HG03575 (cell line): ENCODE results near the gene CCDC174.
"Not testable (repeated sequence)": the region's sequence is repeated elsewhere in the genome, so short reads cannot be mapped to it uniquely, and the experiment has no call there.

Experiments used
- ATAC-seq: cut with Tn5 transposase; IDR thresholded peaks from one replicate; pipeline ENCODE4 v1.9.1; 2021; ENCODE audit not compliant: unreplicated experiment, insufficient number of reproducible peaks, low FRiP score; ENCODE audit errors: extremely low read depth

The CCDC174 gene

GRCh38 chr3:14646589-14647413, 4.8 kb upstream of the CCDC174 start:
- no peak for ATAC-seq

GRCh38 chr3:14647976-14648955, 3.3 kb upstream of the CCDC174 start:
- ATAC-seq, result no peak

DNA sequence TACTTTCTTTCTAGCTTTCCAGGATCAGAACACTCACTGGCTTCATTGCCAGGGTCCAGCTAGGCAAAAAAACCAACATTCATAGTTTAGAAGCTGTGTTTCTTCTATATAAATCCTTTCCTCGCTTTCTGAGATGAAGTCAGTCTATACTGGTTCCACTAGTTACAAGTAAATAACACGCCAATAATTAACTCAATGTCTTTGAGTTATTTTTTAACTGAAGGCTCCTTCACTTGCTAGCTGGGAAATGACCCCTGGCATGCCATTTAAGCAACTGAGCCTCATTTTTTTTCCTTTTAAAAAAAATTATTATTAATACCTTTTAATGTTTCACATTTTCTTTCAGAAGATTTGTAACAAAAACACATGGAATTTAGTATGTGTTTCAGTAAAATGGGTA, 2.1 kb upstream of the CCDC174 start:
- ATAC-seq, result no peak

DNA sequence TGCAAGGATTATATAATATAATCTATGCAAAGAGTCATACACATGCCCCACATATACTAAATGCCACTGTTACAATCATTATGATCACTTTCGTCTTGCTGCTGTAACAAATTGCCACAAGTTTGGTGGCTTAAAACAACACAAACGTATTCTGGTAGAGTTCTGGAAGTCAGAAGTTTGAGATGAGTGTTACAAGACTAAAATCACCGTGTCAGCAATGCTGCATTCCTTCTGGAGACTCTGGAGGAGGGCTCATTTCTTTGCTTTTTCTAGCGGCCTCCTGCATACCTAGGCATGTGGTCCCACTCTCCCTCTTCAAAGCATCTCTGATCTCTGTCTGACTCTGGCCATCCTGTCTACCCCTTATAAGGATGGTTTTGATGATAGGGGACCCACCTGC, 1.4 kb upstream of the CCDC174 start:
- ATAC-seq, result no peak

DNA sequence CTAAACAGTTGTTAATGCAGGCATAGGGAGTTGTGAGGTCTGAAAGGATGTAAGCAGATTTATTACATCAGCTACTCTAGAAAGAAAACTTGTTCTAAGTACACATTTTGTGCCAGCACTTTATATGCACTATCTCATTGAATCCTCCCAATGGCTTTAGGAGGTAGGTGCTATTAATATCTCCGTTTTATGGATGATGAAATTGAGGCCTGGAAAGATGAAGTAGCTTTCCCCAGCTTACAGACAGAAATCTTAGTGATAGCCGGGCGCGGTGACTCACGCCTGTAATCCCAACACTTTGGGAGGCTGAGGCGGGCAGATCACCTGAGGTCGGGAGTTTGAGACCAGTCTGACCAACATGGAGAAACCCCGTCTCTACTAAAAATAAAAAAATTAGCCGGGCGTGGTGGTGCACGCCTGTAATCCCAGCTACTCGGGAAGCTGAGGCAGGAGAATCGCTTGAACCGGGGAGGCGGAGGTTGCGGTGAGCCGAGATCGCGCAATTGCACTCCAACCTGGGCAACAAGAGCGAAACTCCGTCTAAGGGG, 872 bp downstream of the CCDC174 start:
- ATAC-seq, result not testable (repeated sequence)

GRCh38 chr3:14657579-14657978, 6.0 kb downstream of the CCDC174 start:
- ATAC-seq, result no peak

GRCh38 chr3:14658978-14659377, 7.4 kb downstream of the CCDC174 start:
- no peak for ATAC-seq

- no peak for ATAC-seq
These were observed 9.4 kb downstream of the CCDC174 start for GRCh38 chr3:14660942-14661341.

DNA sequence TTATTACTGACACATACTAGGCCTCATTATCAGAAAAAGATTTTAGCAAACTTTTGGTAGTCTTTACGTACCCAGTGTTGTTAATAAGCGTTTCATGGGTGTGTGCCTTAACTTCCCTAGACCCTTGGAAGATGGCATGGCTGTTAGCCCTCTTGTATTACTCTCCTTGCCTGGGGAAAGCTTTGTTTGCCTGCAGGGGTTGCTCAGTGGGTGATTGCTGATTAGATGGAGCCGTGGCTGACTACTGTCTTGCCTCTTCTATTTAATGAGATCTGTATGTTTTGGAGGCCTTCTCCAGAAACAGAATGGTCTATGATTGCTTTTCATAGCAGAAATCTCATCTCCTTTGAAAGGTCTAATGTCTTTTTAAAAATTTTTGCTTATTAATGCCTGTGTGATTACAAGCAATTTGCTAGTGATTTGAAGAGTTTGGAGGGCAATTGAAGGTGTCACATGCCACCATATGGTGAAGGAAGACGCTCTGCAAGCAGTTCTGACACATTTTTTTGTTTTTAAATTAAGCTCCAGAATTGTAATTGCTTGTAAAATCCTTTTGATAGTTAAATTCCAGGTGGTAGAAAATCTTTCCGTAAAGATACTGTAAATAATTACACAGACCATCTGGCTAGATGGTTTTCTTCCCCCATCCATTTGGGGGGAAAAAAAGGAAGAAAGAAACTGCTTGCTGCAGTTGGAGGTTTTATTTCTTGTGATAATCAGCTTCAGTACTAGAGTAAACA, 12.0 kb downstream of the CCDC174 start:
- ATAC-seq, result no peak

DNA sequence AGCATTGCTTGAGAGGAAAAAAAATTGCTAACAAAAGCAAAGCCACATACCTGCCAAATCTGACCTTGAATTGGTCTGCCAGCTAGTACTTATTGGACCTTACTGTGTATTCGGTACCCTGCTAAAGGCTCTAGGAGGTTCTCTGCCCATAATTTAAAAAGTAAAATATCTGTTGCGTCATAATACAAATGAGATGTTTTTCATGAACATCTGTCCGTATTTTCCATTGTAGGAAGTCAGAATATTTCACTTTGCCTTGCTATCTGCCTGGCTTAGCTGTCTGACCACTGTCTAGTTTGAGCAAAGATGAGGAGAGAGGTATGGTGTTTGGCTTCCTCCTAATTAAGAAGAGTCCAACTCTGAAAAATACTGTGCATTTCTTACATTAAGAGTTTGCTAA, 12.6 kb downstream of the CCDC174 start:
- ATAC-seq, result no peak

- no peak for ATAC-seq
These were observed 21.0 kb downstream of the CCDC174 start for GRCh38 chr3:14672588-14672987.

DNA sequence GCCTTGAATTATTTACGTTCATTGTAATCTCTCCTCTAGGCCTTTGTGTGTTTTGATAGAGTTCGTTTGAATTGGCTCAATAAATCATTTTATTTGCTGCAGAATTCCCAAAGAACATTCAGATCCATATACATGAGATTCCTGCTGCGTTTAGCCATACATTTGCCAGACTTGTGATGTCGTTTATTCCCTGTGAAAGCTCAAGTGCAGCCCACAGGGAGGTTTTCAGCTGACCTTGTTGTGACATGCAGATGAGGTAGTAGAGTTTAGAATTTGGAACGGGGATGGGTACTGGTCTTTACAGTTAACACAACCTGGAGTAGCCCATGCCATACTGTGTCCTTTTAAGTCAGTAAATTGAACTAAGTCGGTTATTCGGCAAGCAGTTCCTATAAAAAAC, 23.3 kb downstream of the CCDC174 start, which contains the start of gene C3orf20:
TSS of gene C3orf20 (plus strand) at position 301 of the 400 bp plus-strand sequence. CDS start 7,573 bp downstream, outside the sequence.
- no peak for ATAC-seq

DNA sequence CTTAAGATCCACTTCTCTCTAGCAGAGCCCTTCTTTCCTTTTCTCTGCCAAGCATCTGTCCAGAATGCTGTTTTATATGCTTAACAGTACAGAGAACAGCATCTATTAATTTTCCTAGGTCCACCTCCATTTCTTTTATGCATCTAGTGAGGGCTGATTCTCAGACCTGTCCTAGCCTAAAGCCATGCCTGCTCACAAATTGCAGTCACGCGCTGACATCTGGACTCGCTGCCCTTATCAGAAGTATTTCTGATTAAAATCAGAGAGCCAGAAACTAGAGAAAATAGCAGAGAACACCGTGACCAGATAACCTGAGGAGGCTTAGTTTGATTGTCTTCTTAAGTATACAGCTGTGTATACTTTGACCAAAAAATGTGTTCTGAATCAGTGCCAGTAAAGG, 25.3 kb downstream of the CCDC174 start:
- ATAC-seq, result no peak

GRCh38 chr3:14678015-14678503, 26.5 kb downstream of the CCDC174 start:
- no peak for ATAC-seq

GRCh38 chr3:14680115-14680514, 28.6 kb downstream of the CCDC174 start:
- no peak for ATAC-seq

- no peak for ATAC-seq
These were observed 29.2 kb downstream of the CCDC174 start for GRCh38 chr3:14680716-14681115.

DNA sequence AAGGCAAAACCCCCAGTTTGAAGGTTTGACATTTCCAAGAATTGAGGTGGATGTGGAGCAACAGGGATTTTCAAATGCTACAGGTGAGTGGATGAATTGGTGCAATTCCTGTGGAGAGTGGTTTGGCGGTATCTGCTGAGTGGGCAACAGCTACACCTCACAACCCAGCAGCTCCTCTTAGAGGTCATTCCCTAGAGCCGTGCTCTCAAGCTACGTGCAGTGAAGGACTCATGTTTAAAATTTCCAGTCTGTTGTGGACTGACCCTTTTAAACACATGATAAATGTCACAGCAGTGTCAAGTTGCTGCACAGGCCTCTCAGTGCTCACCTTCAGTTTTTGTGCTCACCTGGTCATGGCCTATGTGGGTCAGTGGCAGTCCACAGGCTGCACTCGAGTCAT, 32.9 kb downstream of the CCDC174 start:
- ATAC-seq, result no peak

- ATAC-seq, result no peak
These were observed 33.6 kb downstream of the CCDC174 start for GRCh38 chr3:14685179-14685578.

DNA sequence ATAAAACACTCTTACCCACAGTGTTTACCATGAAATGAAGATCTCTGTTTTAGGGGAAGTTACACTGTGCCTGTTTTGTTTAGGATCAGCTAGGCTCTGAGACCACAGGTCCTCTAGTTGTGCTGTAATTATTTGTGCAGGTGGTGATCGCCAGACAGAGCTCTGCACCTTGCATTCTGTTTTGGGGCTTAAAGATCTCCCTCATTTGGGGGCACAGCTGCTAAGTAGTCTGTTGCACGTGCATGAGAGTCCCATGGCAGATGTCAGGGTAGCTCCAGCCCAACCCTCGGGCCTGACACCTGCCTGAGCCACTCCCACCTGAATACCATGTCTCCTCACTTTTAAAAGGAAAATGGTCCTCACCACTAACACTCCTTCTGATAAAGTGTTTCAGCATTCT, 35.8 kb downstream of the CCDC174 start:
- no peak for ATAC-seq
